Central memory CD8-positive, alpha-beta T cell (primary cell): ENCODE results near the gene TMEM190.

Source experiments
- ATAC-seq: fragments of 150-1000 bp; cut with Tn5 transposase; replicated peaks from 2 replicates; pipeline ENCODE4 v1.10.0; 2022; ENCODE audit warnings: mild to moderate bottlenecking, moderate FRiP score, moderate number of reproducible peaks; ENCODE audit not compliant: poor library complexity, severe bottlenecking; ENCODE audit errors: extremely low read depth
- DNase-seq, 2 donors: peaks; one replicate each; pipeline ENCODE4 v3.0.0; 2021; ENCODE audit warnings: low spot score in 2 of 2
- H3K27ac Mint-ChIP-seq: one replicate; pipeline ENCODE4 v1.8.0; 2022; ENCODE audit warnings: low read depth, mild to moderate bottlenecking, moderate library complexity, mixed read lengths
- H3K27me3 Mint-ChIP-seq: one replicate; pipeline ENCODE4 v1.8.0; 2022; ENCODE audit warnings: mixed read lengths
- H3K36me3 Mint-ChIP-seq: one replicate; pipeline ENCODE4 v1.8.0; 2022; ENCODE audit warnings: mild to moderate bottlenecking, moderate library complexity, mixed read lengths; ENCODE audit not compliant: insufficient read depth
- H3K4me1 Mint-ChIP-seq: one replicate; pipeline ENCODE4 v1.8.0; 2022; ENCODE audit warnings: mixed read lengths
- H3K4me3 Mint-ChIP-seq: one replicate; pipeline ENCODE4 v1.8.0; 2022; ENCODE audit warnings: mild to moderate bottlenecking, moderate library complexity, mixed read lengths
- H3K9me3 Mint-ChIP-seq: one replicate; pipeline ENCODE4 v1.8.0; 2022; ENCODE audit warnings: mixed read lengths

The TMEM190 gene

DNA sequence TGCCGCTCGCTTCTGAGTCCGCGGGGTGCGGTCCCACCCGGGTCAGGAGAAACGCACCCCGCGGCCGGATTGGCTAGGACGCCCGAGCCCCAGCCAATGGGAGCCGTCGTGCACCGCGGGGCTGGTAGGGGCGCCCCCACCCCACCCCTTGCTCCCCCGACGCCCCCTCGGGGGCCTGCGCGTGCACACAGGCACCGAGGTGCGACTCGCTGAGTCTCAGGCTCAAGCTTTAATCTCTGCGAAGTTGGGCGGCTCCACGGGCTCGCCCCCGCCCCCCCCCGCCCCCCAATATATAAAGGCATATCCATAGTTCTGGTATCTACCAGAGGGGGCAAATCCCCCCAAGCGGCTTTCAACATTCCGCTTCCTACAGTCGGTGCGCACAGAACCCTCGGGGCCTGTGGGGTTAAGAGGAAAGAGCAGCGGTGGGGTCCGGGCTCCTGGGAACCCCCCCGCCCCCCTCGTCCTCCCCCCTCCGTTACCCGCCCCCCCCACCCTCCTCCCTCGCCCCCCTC is 21.9 kb upstream of the TMEM190 start, which contains the start of gene COX6B2:
TSS of gene COX6B2 (minus strand) at position 22 of the 515 bp plus-strand sequence. CDS start 198 bp downstream, outside the sequence.
- peak within 1 kb of the TSS; percentile 73 for H3K4me3 Mint-ChIP-seq
- no peaks in the 10 kb centered on the region for H3K9me3 Mint-ChIP-seq
- peak within 1 kb of the TSS; percentile 25 for H3K27ac Mint-ChIP-seq
- H3K36me3 Mint-ChIP-seq: peaks cover 3% of the 10 kb centered on the region
- peaks cover 72% of the 10 kb centered on the region for H3K27me3 Mint-ChIP-seq
- no peak for ATAC-seq
- no peak for DNase-seq
- H3K4me1 Mint-ChIP-seq: peaks cover 26% of the 10 kb centered on the region

DNA sequence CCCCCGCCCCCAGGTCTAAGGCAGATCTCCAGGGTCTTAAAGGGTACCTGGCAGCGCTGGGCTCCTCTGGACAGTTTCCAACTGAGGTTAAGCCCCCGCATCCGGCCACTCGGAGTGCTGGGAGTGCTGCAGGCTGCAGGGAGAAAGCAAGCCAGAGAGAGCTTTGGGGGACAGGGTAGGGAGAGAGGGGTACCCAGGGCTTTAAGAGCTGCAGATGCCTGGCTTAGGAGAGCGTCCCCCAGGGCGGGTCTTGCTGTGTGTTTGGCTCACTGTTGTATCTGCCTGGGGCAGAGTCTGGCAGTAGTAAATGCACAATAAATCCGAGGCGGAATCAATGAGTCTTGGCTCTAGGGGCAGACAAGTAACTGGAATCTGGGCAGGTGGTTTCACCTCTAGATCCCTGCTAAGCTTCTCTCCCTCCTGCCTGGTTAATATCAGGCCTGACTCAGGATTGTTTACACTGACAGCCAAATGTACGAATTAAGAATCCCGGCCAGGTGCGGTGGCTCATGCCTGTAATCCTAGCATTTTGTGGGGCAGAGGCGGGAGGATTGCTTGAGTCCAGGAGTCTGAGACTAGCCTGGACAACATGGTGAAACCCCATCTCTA is 21.3 kb upstream of the TMEM190 start:
- H3K27ac Mint-ChIP-seq: no peak overlapping the region
- no peak overlapping the region for H3K4me3 Mint-ChIP-seq
- DNase-seq (no peak), ATAC-seq (no peak)
- peaks cover 26% of the 10 kb centered on the region for H3K4me1 Mint-ChIP-seq
- no peaks in the 10 kb centered on the region for H3K9me3 Mint-ChIP-seq
- H3K36me3 Mint-ChIP-seq: peaks cover 3% of the 10 kb centered on the region
- peaks cover 70% of the 10 kb centered on the region for H3K27me3 Mint-ChIP-seq

DNA sequence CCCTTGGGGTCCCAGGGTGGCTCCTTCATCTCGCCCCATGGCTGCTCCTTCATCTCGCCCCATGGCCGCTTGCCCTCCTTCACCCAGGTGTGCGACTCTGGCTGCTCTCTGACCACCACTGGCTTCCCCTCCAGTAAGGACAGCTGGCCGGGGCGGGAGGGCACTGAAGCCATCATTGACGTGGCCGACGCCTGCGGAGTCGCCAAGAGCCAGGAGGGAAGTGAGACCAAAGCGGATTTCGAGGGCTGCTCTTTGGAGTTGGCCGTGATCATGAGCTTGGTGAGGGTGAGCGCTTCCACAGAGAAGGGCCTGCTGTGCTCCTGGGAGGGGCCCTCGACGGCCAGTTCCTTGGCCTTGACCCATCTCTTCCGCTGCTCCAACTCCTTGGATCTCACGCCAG is 18.1 kb upstream of the TMEM190 start:
- peaks cover 2% of the 10 kb centered on the region for H3K36me3 Mint-ChIP-seq
- H3K27me3 Mint-ChIP-seq: peaks cover 38% of the 10 kb centered on the region
- ATAC-seq: no peak
- H3K9me3 Mint-ChIP-seq: no peaks in the 10 kb centered on the region
- H3K4me1 Mint-ChIP-seq: peaks cover 5% of the 10 kb centered on the region
- H3K4me3 Mint-ChIP-seq: no peak overlapping the region
- no peak overlapping the region for H3K27ac Mint-ChIP-seq
- no peak for DNase-seq

DNA sequence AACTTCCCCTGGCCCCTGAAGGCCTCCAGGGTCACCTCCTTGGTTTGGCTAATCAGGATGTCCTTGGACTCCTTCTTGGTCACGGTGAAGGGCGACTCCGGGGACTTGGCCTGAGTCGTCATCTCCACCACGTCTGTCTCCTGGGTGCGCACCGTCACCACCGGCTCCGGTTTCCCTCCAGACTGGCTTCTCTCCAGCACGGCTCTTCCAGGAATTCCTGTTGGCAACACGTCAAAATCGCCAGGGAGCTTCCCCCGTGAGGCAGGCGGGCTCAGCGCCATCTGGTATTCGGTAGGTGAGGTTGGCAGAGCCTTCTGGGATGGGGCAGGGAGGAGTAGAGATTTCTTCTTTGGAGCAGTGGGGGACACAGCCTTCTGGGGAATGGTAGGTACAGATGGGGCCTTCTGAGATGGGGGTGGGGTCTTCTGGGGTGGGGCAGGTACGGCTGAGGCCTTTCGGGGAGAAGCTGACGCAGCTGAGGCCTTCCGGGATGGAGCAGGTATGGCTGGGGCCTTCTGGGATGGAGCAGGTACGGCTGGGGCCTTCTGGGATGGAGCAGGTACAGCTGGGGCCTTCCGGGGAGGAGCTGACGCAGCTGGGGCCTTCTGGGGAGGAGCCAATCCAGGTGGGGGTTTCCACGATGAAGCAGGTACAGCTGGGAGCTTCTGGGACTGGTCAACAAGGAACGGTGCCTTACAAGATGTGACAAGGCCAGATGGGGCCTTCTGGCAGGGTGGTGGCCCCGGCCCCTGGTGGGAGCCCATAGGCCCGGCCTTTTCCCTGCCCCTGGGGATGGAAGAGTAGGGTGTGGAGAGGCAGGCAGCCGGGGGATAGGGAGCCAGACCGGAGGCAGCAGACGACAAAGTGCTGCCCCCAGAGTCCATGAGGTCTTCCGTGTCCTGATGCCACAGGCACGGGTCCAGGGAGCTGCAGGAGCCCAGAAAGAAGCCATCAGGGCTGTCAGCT is 17.4 kb upstream of the TMEM190 start:
- Mint-ChIP-seq H3K27me3 (peaks cover 33% of the 10 kb centered on the region), H3K9me3 (no peaks in the 10 kb centered on the region), H3K4me1 (no peaks in the 10 kb centered on the region), H3K36me3 (peaks cover 2% of the 10 kb centered on the region), H3K27ac (no peak overlapping the region), H3K4me3 (no peak overlapping the region)
- DNase-seq (no peak), ATAC-seq (no peak)

DNA sequence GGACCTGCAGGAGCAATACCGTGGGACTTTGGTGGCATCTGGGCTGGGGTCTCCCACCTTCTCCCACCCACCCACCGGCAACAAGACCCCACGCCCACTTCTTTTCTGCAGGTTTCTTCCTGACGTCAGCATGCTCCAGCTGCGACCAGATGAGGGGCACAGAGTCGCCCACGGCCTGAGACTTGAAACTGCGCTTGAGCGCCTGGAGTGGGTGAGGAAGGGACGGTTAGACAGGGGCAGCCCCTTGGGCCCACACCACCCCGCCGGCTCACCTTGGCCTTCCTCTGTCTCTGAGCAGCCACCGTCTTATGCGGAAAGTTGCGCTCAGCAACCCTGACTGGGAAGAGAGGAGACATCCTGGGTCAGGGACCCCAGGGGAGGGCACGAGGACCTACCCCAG is 15.7 kb upstream of the TMEM190 start:
- Mint-ChIP-seq H3K4me3 (no peak overlapping the region), H3K27ac (no peak overlapping the region), H3K4me1 (no peaks in the 10 kb centered on the region), H3K36me3 (peaks cover 2% of the 10 kb centered on the region), H3K9me3 (no peaks in the 10 kb centered on the region), H3K27me3 (peaks cover 30% of the 10 kb centered on the region)
- DNase-seq: no peak
- no peak for ATAC-seq

DNA sequence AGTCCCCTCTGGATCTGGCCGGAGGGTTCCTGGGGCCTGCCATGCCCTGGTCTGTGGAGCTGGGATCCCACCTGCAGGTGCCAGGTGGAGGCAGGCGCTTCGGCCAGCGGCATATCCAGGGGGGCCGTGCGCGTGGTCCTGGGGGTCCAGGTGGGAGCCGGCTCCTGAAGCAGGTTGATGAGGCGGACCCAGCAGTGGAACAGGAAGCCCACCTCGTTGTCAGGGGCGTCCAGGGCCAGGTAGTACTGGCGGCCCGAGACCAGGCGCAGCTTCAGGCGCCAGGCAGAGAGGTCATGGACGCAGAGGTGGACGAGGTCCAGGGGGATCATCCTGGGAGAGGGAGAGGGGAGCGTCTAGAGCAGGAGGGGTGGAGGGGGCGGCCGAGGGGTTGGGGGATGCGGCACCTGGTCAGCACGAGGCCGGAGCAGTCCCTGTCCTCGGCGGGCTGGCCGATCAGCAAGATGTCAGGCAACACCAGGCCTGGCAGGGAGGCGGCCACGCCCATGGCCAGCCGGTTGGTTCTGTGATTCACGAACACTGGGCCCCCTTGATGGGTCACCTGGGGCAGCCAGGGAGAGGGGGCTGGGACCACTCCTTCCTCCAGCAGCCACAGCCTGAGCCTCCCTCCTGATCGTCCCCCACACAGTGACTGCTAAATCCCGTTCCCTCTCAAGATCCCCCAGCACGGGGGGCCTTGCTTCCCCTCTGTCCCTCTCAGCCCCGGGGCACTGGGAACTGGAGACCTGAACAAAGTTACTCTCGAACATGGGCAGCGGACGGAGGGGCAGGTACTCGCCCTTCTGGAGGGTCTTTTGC is 14.2 kb upstream of the TMEM190 start:
- Mint-ChIP-seq H3K4me1 (no peaks in the 10 kb centered on the region), H3K36me3 (no peaks in the 10 kb centered on the region), H3K4me3 (no peak overlapping the region), H3K9me3 (no peaks in the 10 kb centered on the region), H3K27me3 (peaks cover 34% of the 10 kb centered on the region), H3K27ac (no peak overlapping the region)
- no peak for ATAC-seq
- DNase-seq: no peak

DNA sequence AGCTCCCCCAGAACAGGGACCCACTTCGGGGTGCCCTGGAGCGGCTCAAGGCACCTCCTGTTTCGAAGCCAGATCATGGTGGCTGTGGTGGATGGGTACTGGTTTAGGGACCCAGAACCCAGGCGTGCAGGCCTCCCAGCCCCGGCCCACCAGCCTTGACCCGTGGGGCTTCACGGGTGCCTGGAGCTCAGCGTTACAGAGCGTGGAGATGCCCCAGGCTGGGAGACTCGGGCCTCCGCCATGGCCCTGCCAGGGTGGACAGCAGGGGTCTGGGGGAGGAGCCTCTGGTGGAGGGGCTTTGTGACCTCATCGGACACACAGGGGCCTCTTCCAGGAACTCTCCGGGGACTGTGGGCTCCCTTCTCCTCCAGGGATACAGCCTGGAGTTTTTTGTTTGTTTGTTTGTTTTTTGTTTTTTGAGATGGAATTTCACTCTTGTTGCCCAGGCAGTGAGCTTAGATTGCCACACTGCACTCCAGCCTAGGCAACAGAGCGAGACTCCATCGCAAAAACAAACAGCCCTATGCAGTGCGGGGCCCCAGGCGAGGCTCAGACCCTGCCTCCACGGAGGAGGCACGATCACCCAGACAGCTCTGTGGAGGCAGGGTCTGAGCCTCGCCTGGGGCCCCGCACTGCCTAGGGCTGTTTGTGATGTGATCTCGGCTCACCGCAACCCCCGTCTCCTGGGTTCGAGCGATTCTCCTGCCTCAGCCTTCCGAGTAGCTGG is 13.5 kb upstream of the TMEM190 start, which contains the start of gene GARIN5B:
TSS of gene GARIN5B (minus strand) at position 271 of the 727 bp plus-strand sequence. CDS start at position 77, 194 bp downstream.
- H3K4me1 Mint-ChIP-seq: no peaks in the 10 kb centered on the region
- no peaks in the 10 kb centered on the region for H3K9me3 Mint-ChIP-seq
- no peaks in the 10 kb centered on the region for H3K36me3 Mint-ChIP-seq
- DNase-seq (no peak), ATAC-seq (no peak)
- H3K27me3 Mint-ChIP-seq: peaks cover 27% of the 10 kb centered on the region
- no peak within 1 kb of the TSS for H3K4me3 Mint-ChIP-seq
- H3K27ac Mint-ChIP-seq: no peak within 1 kb of the TSS

DNA sequence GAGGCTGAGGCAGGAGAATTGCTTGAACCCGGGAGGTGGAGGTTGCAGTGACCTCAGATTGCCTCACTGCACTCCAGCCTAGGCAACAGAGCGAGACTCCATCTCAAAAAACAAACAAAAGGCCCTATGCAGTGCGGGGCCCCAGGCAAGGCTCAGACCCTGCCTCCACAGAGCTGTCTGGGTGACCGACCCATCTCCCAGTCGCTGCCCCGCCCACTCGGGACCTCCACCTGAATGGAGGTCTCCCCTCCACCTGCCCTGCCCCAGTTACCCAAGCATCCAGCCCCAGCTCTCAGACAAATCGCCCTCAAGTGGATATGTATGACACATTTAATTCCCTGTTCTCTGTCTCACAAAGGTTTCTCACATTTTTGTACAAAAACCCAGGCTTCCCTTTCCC is 11.4 kb upstream of the TMEM190 start:
- H3K9me3 Mint-ChIP-seq: no peaks in the 10 kb centered on the region
- no peak overlapping the region for H3K27ac Mint-ChIP-seq
- no peak for ATAC-seq
- no peak overlapping the region for H3K4me3 Mint-ChIP-seq
- peaks cover 5% of the 10 kb centered on the region for H3K4me1 Mint-ChIP-seq
- peaks cover 2% of the 10 kb centered on the region for H3K36me3 Mint-ChIP-seq
- H3K27me3 Mint-ChIP-seq: peaks cover 31% of the 10 kb centered on the region
- DNase-seq: no peak

DNA sequence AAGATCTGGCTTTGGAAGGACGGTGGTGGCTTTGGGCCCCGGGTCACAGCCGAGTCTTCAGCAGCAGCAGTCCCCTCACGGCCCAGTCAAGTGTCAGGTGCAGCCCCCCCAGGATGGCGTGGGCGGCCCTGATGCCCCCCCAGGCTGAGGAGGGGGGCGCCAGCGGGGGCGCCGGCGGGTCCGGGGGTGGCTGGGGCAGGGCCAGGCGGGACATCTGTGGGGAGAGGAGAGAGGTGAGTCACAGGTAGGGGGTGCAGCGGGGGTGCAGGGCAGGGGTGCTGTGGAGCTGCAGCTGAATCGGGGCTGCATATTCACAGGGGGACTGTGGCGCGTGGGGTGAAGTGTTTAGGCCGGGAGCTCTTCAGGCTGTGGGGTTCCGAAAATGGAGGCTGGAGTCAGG is 10.7 kb upstream of the TMEM190 start:
- H3K27me3 Mint-ChIP-seq: peaks cover 38% of the 10 kb centered on the region
- ATAC-seq (no peak), DNase-seq (no peak)
- H3K27ac Mint-ChIP-seq: no peak overlapping the region
- H3K9me3 Mint-ChIP-seq: no peaks in the 10 kb centered on the region
- peaks cover 5% of the 10 kb centered on the region for H3K4me1 Mint-ChIP-seq
- peaks cover 2% of the 10 kb centered on the region for H3K36me3 Mint-ChIP-seq
- no peak overlapping the region for H3K4me3 Mint-ChIP-seq

DNA sequence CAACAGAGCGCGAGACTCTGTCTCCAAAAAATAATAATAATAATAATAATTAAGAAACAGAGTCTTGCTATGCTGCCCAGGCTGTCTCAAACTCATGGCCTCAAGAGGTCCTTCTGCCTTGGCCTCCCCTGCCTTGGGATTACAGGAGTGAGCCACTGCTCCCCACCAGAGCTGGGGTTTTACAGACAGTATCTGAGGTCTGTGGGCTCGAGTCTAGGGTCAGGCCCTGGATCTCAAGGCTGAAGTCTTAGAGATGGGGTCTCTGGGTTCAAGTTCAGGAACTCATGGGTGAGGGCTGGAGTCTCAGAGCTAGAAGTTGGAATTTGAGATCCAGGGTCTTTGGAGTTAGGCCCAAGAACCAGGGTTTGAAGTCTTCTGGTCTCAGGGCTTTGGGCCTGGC is 9.8 kb upstream of the TMEM190 start:
- Mint-ChIP-seq H3K4me3 (no peak overlapping the region), H3K27me3 (peaks cover 47% of the 10 kb centered on the region), H3K4me1 (peaks cover 5% of the 10 kb centered on the region), H3K27ac (no peak overlapping the region), H3K36me3 (peaks cover 2% of the 10 kb centered on the region), H3K9me3 (no peaks in the 10 kb centered on the region)
- no peak for DNase-seq
- no peak for ATAC-seq

DNA sequence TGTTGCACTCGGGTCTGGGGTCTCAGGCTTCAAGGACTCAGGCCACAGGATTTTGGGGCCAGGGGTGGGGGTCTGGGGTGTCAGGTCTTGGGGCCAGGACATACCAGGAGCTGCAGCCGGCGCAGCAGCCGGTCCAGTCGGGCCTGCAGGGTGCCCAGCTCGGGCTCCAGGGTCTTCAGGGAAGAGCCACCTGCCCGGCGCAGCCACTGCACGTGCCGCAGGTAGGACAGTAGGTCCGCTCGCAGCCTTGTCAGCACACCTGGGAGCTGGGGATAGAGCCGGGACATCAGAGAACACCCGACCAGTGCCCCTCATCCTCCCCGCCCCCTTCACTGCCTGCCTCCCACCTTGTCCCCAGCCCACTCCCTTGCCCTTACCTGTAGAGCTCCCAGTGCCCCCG is 8.5 kb upstream of the TMEM190 start:
- H3K4me3 Mint-ChIP-seq: no peak overlapping the region

More for the DNA sequence above, 8.5 kb upstream of the TMEM190 start:
- Mint-ChIP-seq H3K4me1 (peaks cover 5% of the 10 kb centered on the region), H3K27ac (no peak overlapping the region), H3K27me3 (peaks cover 54% of the 10 kb centered on the region), H3K36me3 (peaks cover 4% of the 10 kb centered on the region), H3K9me3 (no peaks in the 10 kb centered on the region)
- DNase-seq (no peak), ATAC-seq (no peak)
